ENCODE results near the gene MSGN1. TPM values are rescaled to one million over a fixed set of nuclear protein-coding genes. Genes with fewer than 3 reads are reported as not detected.

Gene MSGN1
- total and polyA plus RNA-seq, 2 donors from 2014 or later = not detected

DNA sequence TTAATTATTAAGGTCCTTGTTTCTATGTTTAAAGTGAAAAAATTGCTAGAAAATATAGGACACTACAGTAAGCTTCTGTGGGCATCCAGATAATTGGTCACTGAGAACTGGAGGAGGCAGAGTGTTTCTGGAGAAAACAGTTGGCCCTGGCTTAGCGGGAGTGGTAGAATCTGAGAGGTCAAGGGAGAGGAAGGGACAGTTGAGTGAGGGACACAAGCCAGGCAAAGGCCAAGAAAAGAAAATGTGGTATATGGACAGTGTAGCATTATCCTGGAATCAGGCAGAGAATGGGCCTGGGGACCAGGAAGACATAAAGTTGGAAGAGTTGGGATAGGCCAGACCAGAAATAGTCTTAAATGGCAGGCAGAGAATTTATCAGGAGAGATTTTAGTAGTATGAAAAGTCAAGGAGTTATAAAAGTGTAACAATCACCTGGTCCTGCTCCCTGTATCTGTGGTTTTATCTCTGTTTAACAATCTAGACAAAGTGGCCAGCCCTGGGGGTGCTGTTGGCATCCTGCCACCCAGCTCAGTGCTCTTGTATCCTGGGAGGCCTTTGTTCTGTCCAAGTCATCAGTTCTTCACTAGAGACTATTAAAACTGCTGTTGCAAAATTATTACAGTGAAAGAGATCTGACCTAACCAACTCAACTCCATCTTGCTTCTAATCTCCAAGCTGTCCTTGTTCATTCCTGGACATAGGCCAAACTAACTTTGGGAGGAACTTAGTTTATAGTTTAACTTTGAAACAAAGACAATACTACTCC is 15.4 kb upstream of the MSGN1 start:
- intact Hi-C loops (cut with DNase I) = no loop called here
- Histone ChIP-seq H3K27me3 (ENCODE audit: control insufficient read depth, insufficient read depth, low read length) (no peaks in the 10 kb centered on the region), H3K36me3 (ENCODE audit: control insufficient read depth in 2 of 3, insufficient read depth in 3 of 3, low read length in 3 of 3) (no peaks in the 10 kb centered on the region), H3K4me1 (ENCODE audit: control insufficient read depth in 2 of 3, insufficient read depth in 2 of 3, low read depth in 1 of 3, low read length in 3 of 3) (no peaks in the 10 kb centered on the region), H3K27ac (ENCODE audit: low read depth in 2 of 2, low read length in 2 of 2) (no peak overlapping the region), H3K4me3 (ENCODE audit: low read length in 3 of 3) (no peak overlapping the region), H3K9ac (ENCODE audit: low read length in 3 of 3) (no peak overlapping the region), H3K9me3 (ENCODE audit: control insufficient read depth in 2 of 3, insufficient read depth in 1 of 3, low read length in 3 of 3) (no peaks in the 10 kb centered on the region)
- FAIRE-seq = no peak
- TF ChIP-seq, protein P1, sequence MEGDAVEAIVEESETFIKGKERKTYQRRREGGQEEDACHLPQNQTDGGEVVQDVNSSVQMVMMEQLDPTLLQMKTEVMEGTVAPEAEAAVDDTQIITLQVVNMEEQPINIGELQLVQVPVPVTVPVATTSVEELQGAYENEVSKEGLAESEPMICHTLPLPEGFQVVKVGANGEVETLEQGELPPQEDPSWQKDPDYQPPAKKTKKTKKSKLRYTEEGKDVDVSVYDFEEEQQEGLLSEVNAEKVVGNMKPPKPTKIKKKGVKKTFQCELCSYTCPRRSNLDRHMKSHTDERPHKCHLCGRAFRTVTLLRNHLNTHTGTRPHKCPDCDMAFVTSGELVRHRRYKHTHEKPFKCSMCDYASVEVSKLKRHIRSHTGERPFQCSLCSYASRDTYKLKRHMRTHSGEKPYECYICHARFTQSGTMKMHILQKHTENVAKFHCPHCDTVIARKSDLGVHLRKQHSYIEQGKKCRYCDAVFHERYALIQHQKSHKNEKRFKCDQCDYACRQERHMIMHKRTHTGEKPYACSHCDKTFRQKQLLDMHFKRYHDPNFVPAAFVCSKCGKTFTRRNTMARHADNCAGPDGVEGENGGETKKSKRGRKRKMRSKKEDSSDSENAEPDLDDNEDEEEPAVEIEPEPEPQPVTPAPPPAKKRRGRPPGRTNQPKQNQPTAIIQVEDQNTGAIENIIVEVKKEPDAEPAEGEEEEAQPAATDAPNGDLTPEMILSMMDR (IDR thresholded peaks at IDR 0.05; ENCODE audit: borderline replicate concordance, extremely low read depth, insufficient read depth) = no peak
- no peak for DNase-seq

DNA sequence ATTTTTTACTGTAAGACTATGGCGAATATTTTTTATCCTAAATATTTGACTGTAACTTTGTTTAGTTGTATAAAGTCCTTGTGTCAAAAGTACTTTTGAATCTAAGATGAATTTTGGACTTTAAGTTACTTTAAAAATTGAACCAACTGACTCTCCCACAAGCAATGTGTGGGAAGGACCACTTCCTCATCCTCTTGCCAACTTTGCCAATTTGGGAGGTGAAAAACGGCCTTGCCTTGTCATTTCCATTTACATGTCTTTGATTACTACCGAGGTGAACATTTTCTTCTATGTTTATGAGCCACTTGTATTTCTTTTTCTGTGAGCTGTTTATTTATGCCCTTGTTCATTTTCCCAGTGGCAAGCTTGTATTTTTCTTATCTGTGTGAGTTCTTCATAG is 12.8 kb upstream of the MSGN1 start:
- no peaks in the 10 kb centered on the region for H3K36me3 ChIP-seq (ENCODE audit: control insufficient read depth in 2 of 3, insufficient read depth in 3 of 3, low read length in 3 of 3)
- no peak overlapping the region for H3K27ac ChIP-seq (ENCODE audit: low read depth in 2 of 2, low read length in 2 of 2)
- H3K9ac ChIP-seq (ENCODE audit: low read length in 3 of 3) = no peak overlapping the region
- intact Hi-C loops (cut with DNase I) = no loop called here
- no peaks in the 10 kb centered on the region for H3K9me3 ChIP-seq (ENCODE audit: control insufficient read depth in 2 of 3, insufficient read depth in 1 of 3, low read length in 3 of 3)
- H3K4me1 ChIP-seq (ENCODE audit: control insufficient read depth in 2 of 3, insufficient read depth in 2 of 3, low read depth in 1 of 3, low read length in 3 of 3) = no peaks in the 10 kb centered on the region
- no peak overlapping the region for H3K4me3 ChIP-seq (ENCODE audit: low read length in 3 of 3)
- FAIRE-seq = no peak
- H3K27me3 ChIP-seq (ENCODE audit: control insufficient read depth, insufficient read depth, low read length) = no peaks in the 10 kb centered on the region
- DNase-seq = no peak
- TF ChIP-seq, protein P1 (IDR thresholded peaks at IDR 0.05; ENCODE audit: borderline replicate concordance, extremely low read depth, insufficient read depth) = no peak

DNA sequence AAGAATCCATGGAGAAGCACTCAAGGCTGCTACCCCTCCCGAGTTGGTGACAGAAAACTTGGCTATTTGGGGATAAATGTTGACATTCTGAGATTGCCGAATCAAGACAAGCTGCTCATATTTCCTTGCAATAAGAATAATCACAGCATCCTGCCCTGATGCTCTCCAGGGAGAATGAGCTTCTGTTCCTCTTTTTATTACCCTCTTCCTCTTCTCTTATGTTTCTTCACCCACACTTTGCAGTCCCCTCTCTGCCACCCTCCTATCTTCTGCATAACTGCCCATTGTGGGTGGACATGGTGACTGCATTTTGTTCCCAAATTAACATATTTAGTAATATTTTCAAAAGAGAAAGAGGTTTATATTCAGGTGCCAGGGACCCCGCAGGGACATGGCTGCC is 11.9 kb upstream of the MSGN1 start:
- H3K27me3 ChIP-seq (ENCODE audit: control insufficient read depth, insufficient read depth, low read length) = no peaks in the 10 kb centered on the region
- FAIRE-seq (no peak), DNase-seq (no peak)
- no peaks in the 10 kb centered on the region for H3K9me3 ChIP-seq (ENCODE audit: control insufficient read depth in 2 of 3, insufficient read depth in 1 of 3, low read length in 3 of 3)
- intact Hi-C loops (cut with DNase I) = no loop called here
- no peak overlapping the region for H3K9ac ChIP-seq (ENCODE audit: low read length in 3 of 3)
- TF ChIP-seq, protein P1 (IDR thresholded peaks at IDR 0.05; ENCODE audit: borderline replicate concordance, extremely low read depth, insufficient read depth) = no peak
- H3K27ac ChIP-seq (ENCODE audit: low read depth in 2 of 2, low read length in 2 of 2) = no peak overlapping the region
- H3K4me1 ChIP-seq (ENCODE audit: control insufficient read depth in 2 of 3, insufficient read depth in 2 of 3, low read depth in 1 of 3, low read length in 3 of 3) = no peaks in the 10 kb centered on the region
- no peak overlapping the region for H3K4me3 ChIP-seq (ENCODE audit: low read length in 3 of 3)
- no peaks in the 10 kb centered on the region for H3K36me3 ChIP-seq (ENCODE audit: control insufficient read depth in 2 of 3, insufficient read depth in 3 of 3, low read length in 3 of 3)
